Activated CD4-positive, alpha-beta T cell treated with anti-CD3 and anti-CD28 coated beads, Interleukin-2, amount 10 ng/mL, durations not matched to agents 24 days and 14 days (primary cell): Measurements from ENCODE around the gene CNNM2. TPM values are rescaled to one million over a fixed set of nuclear protein-coding genes. Genes with fewer than 3 reads are reported as not detected.

Source experiments
- DNase-seq: peaks from one replicate; pipeline ENCODE4 v3.0.0; 2022
- H3K27ac Mint-ChIP-seq: one replicate; pipeline ENCODE4 v1.8.0; 2022; ENCODE audit warnings: mild to moderate bottlenecking, mixed read lengths
- H3K27me3 Mint-ChIP-seq: one replicate; pipeline ENCODE4 v1.8.0; 2022; ENCODE audit warnings: mixed read lengths
- H3K36me3 Mint-ChIP-seq: one replicate; pipeline ENCODE4 v1.8.0; 2022; ENCODE audit warnings: low read depth, mild to moderate bottlenecking, mixed read lengths
- H3K4me1 Mint-ChIP-seq: one replicate; pipeline ENCODE4 v1.8.0; 2021; ENCODE audit warnings: mixed read lengths
- H3K4me3 Mint-ChIP-seq: one replicate; pipeline ENCODE4 v1.8.0; 2022; ENCODE audit warnings: mild to moderate bottlenecking, moderate library complexity, mixed read lengths
- H3K9me3 Mint-ChIP-seq: one replicate; pipeline ENCODE4 v1.8.0; 2021; ENCODE audit warnings: mixed read lengths
- intact Hi-C: fragments of 100-400 bp; cut with micrococcal nuclease; formaldehyde crosslinking; loops from one replicate; pipeline ENCODE4 v1.15.1; 2023
- total RNA-seq: library from RNA; stranded (reverse); gene quantifications from 2 replicates; pipeline ENCODE4 v1.2.3, GENCODE V29; 2022

The CNNM2 gene
- total RNA-seq, 1 donor from 2014 or later = 5.6 TPM

DNA sequence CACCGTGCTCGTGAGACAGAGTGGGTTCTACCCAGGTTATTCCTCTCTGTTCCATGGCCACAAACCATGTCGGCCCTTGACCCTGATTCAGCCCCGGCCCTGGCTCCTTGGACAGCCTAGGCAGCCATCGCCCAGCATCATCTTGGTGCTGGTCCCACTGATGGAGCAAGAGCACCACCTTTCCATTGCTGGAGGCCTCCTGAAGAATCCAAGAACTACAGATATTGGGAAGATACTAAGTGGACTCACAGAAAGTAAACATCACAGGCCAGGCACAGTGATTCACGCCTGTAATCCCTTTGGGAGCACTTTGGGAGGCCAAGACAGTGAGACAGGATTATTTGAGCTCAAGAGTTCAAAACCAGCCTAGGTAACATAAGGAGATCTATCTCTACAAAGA lies 149.9 kb downstream of the CNNM2 start:
- no peaks in the 10 kb centered on the region for H3K27me3 Mint-ChIP-seq
- H3K9me3 Mint-ChIP-seq = no peaks in the 10 kb centered on the region
- no peak overlapping the region for H3K27ac Mint-ChIP-seq
- intact Hi-C loops = no loop called here
- H3K4me3 Mint-ChIP-seq = no peak overlapping the region
- peaks cover 28% of the 10 kb centered on the region for H3K4me1 Mint-ChIP-seq
- peaks cover 2% of the 10 kb centered on the region for H3K36me3 Mint-ChIP-seq
- DNase-seq = no peak

DNA sequence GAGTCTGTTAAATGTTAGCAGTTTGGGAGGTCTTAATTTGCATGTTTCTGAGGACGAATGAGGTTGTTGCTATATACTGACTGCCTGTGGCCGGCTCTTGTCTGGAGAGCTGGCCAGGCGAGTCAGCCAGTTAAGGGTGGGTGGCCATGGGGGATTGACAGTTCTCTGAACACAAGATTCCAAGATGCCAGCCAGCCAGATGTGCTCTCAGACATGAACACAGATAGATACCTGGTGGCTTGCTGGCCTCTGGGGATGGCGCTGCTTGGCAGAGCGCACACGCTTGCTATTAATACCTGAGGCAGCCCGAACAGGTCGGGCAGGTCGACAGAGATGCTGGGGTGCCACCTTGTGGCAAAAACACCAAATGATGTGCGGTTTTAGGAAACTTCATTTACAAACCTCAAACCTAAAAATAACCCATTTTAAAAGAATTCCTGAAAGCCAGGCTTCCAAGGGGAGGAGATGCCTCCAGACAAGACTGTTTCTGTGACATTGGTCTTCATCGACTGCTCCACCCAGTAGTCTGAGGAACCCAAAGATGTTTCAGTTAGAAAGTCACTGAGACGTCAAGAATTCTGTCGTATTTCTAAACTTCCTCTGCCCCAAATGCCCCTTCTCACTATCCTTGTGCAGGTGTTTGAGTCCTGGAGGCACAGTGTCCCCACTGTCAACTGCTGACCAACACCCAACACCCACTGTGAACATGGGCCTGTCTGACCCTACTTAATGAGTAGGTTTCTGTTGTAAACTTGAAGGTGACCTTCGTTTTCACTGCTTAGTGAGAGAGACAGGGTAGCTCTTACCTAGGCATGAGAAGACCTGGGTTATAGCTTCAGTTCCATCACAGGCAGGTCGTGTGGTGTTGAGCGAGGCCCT lies 151.6 kb downstream of the CNNM2 start:
- no peaks in the 10 kb centered on the region for H3K9me3 Mint-ChIP-seq
- H3K4me3 Mint-ChIP-seq = peak overlapping the region; percentile 35
- H3K27ac Mint-ChIP-seq = peak overlapping the region; percentile 75
- intact Hi-C loops = loop anchor here (1.0 kb wide), 3 partner anchors 152 to 234 kb away; no protein-coding TSS in a partner anchor
- H3K27me3 Mint-ChIP-seq = no peaks in the 10 kb centered on the region
- peak; percentile 91 for DNase-seq
- peaks cover 2% of the 10 kb centered on the region for H3K36me3 Mint-ChIP-seq
- H3K4me1 Mint-ChIP-seq = peaks cover 28% of the 10 kb centered on the region

GRCh38 chr10:103072276-103072675 lies 154.2 kb downstream of the CNNM2 start:
- H3K27me3 Mint-ChIP-seq = no peaks in the 10 kb centered on the region
- peaks cover 3% of the 10 kb centered on the region for H3K36me3 Mint-ChIP-seq
- H3K4me1 Mint-ChIP-seq = peaks cover 28% of the 10 kb centered on the region
- H3K9me3 Mint-ChIP-seq = no peaks in the 10 kb centered on the region
- intact Hi-C loops = no loop called here
- H3K4me3 Mint-ChIP-seq = no peak overlapping the region
- no peak for DNase-seq
- H3K27ac Mint-ChIP-seq = no peak overlapping the region

GRCh38 chr10:103072891-103073290 lies 154.8 kb downstream of the CNNM2 start:
- Mint-ChIP-seq H3K27me3 (no peaks in the 10 kb centered on the region), H3K4me3 (no peak overlapping the region), H3K9me3 (no peaks in the 10 kb centered on the region), H3K36me3 (peaks cover 5% of the 10 kb centered on the region), H3K4me1 (peaks cover 28% of the 10 kb centered on the region), H3K27ac (peak overlapping the region; percentile 42)
- DNase-seq = no peak
- intact Hi-C loops = no loop called here

DNA sequence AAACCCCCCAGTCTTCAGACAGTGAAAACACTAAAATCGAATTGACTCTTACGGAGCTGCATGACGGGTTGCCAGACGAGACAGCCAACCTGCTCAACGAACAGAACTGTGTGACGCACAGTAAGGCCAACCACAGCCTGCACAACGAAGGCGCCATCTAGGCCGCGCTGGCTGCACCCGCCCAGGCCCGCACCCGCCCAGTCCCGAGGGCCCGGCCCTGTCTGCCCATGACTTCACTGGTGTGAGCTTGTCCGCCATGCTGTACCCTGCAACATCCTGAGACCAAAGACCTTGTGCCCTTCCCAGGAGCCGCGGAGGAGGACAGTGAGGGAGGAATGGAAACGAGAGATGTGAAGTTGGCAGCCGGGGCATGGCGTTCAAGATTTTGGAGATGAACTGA lies 158.9 kb downstream of the CNNM2 start:
- H3K4me3 Mint-ChIP-seq = no peak overlapping the region

DNA sequence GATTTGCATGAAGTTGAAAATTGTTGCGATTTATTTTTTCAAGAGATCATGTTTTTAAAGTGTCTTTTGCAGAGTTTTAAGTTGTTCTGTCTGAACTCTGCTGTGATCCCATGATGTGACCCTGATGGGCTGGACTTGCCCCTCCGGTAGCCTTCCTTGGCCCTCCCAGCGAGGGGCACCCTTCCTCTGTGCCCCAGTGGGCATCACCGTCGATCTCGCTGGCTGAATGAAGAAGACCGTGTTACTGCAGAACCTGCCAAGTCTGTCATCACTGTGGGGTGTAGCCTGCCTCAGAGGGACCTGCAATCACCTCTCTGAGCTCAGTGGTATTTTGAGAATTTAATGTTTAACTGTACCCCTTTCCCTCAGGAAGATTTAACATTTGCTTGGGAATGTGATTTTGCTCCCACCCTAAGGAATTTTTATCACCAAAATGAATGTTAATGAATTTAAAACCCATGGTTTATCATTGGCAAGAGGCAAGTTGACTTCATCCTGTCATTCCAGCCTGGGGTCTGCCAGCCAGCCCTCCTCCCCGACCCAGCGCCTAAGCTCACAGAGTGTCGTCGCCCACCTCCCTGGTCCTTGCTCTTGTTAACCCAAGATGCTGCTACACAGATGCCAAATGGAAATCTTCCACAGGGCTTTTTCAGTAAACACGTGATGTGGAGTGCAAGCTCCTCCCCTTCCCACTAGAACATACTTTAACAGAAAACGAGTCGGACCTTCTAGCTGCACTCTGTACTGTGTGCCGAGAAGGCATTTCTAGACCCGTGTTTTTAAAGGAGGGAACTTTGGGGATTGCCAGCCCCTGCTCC lies 159.6 kb downstream of the CNNM2 start:
- intact Hi-C loops = no loop called here
- Mint-ChIP-seq H3K9me3 (no peaks in the 10 kb centered on the region), H3K27ac (no peak overlapping the region), H3K4me3 (no peak overlapping the region), H3K27me3 (no peaks in the 10 kb centered on the region), H3K4me1 (no peaks in the 10 kb centered on the region), H3K36me3 (peaks cover 3% of the 10 kb centered on the region)
- DNase-seq = no peak

More for the DNA sequence above, 158.9 kb downstream of the CNNM2 start:
- DNase-seq = no peak
- Mint-ChIP-seq H3K27me3 (no peaks in the 10 kb centered on the region), H3K9me3 (no peaks in the 10 kb centered on the region), H3K4me1 (no peaks in the 10 kb centered on the region), H3K27ac (no peak overlapping the region), H3K36me3 (peaks cover 3% of the 10 kb centered on the region)
- intact Hi-C loops = no loop called here

GRCh38 chr10:103078309-103078615 lies 160.2 kb downstream of the CNNM2 start:
- H3K27ac Mint-ChIP-seq = no peak overlapping the region
- no peak overlapping the region for H3K4me3 Mint-ChIP-seq
- intact Hi-C loops = no loop called here
- no peaks in the 10 kb centered on the region for H3K9me3 Mint-ChIP-seq
- peaks cover 5% of the 10 kb centered on the region for H3K36me3 Mint-ChIP-seq
- DNase-seq = no peak
- no peaks in the 10 kb centered on the region for H3K4me1 Mint-ChIP-seq
- no peaks in the 10 kb centered on the region for H3K27me3 Mint-ChIP-seq

DNA sequence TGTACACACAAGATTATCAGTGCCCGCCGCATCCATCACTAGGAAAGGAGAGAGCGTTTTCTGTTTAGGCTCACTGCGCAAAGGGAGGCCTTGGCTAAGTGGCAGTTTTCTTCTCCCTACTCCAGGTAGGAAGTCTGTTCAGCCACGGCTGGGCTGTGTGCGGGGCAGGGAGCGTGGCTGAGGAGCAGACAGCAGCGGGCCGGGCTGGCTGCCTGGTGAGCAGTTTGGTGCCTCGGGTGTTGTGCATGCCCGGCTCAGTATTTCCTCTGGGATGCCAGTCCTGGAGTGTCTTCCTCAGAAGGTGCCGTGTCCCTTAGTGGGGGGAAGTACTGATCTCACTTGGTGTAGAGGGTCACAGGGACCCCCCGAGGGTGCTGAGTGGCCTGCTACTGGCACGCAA lies 160.6 kb downstream of the CNNM2 start:
- Mint-ChIP-seq H3K4me1 (no peaks in the 10 kb centered on the region), H3K36me3 (peaks cover 6% of the 10 kb centered on the region), H3K4me3 (no peak overlapping the region), H3K27ac (no peak overlapping the region), H3K9me3 (no peaks in the 10 kb centered on the region), H3K27me3 (no peaks in the 10 kb centered on the region)
- intact Hi-C loops = no loop called here
- DNase-seq = no peak

GRCh38 chr10:103079100-103079499 lies 161.0 kb downstream of the CNNM2 start:
- no peak for DNase-seq
- Mint-ChIP-seq H3K27ac (no peak overlapping the region), H3K9me3 (no peaks in the 10 kb centered on the region), H3K36me3 (peaks cover 8% of the 10 kb centered on the region), H3K4me1 (no peaks in the 10 kb centered on the region), H3K27me3 (no peaks in the 10 kb centered on the region), H3K4me3 (no peak overlapping the region)
- intact Hi-C loops = no loop called here

DNA sequence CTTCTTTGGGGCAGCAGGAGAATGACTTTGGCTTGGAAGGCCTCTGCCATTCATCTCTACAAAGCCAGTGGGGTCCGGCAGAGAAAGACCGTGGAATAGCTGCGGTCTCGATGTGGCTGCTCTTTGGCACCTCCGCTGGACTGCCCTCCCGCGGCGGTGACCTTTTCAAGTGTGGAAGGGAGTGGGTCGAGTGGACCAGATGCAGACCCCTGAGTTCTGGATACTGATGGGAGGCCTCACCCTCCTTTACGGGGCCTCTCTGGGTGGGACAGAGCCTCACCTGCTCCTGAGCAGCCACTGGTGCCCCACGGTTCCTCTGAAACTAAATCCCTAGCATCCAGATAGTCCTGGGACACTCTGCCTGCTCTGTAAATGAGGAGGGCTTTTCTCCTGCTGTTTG lies 161.9 kb downstream of the CNNM2 start:
- no peak for DNase-seq
- H3K36me3 Mint-ChIP-seq = peaks cover 10% of the 10 kb centered on the region
- no peaks in the 10 kb centered on the region for H3K9me3 Mint-ChIP-seq
- no peaks in the 10 kb centered on the region for H3K4me1 Mint-ChIP-seq
- intact Hi-C loops = no loop called here
- no peak overlapping the region for H3K27ac Mint-ChIP-seq
- no peaks in the 10 kb centered on the region for H3K27me3 Mint-ChIP-seq
- no peak overlapping the region for H3K4me3 Mint-ChIP-seq

DNA sequence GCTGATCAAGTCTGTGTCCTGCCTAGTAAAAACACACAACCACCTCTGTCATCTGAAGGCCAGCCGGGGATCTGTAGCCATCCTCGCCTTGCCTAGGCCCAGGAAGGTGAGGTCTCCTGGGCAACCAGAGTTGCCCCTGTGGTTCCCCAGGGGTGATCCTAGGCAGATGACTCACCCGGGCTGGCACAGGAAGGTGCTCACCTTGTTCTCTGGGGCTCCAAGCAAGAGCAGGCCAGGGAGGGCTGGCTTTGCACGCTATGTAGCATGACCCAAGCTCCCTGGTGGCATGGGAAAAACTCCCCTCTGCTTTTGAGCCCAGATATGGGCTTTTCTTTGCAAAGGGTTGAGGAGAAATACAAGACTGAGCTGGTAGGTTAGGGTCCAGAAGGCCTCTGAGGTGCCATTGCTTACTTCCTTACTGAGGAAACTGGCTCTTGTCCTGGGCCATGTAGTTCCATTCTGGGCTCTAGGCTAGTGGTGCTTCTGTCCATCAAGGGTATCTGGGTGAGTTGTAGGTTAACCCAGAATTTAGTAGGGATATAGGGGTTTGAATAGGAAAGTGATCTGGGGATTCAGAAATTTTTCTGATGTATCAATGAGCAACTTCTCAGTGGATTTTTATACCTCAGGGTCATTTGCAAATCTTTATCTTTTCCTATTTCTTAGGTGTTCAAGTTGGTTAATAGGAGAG lies 162.9 kb downstream of the CNNM2 start:
- Mint-ChIP-seq H3K4me1 (no peaks in the 10 kb centered on the region), H3K27me3 (no peaks in the 10 kb centered on the region), H3K9me3 (no peaks in the 10 kb centered on the region), H3K36me3 (peaks cover 18% of the 10 kb centered on the region), H3K4me3 (no peak overlapping the region), H3K27ac (no peak overlapping the region)
- no peak for DNase-seq
- intact Hi-C loops = no loop called here

DNA sequence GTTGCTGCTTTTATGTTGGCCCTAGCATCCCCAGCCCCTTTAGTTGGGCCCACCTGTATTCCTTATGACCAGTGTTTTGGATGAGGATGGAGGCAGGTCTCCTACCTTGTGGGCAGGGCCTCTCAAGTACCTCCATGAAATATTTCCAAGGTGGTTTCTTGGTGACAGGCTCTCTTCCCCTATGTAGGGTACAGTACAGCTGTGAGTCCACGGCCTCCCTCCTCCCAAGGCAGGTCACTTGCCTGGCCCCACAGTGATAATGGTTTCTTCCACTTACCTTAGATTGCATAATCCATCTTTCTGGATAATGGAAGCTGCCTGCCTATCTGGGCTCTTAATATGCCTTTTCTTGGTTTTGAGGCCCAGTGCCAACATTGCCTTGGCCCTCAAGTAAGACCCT lies 164.6 kb downstream of the CNNM2 start:
- Mint-ChIP-seq H3K4me3 (no peak overlapping the region), H3K27ac (no peak overlapping the region), H3K9me3 (no peaks in the 10 kb centered on the region), H3K4me1 (no peaks in the 10 kb centered on the region), H3K36me3 (peaks cover 22% of the 10 kb centered on the region), H3K27me3 (no peaks in the 10 kb centered on the region)
- DNase-seq = no peak
- intact Hi-C loops = no loop called here

DNA sequence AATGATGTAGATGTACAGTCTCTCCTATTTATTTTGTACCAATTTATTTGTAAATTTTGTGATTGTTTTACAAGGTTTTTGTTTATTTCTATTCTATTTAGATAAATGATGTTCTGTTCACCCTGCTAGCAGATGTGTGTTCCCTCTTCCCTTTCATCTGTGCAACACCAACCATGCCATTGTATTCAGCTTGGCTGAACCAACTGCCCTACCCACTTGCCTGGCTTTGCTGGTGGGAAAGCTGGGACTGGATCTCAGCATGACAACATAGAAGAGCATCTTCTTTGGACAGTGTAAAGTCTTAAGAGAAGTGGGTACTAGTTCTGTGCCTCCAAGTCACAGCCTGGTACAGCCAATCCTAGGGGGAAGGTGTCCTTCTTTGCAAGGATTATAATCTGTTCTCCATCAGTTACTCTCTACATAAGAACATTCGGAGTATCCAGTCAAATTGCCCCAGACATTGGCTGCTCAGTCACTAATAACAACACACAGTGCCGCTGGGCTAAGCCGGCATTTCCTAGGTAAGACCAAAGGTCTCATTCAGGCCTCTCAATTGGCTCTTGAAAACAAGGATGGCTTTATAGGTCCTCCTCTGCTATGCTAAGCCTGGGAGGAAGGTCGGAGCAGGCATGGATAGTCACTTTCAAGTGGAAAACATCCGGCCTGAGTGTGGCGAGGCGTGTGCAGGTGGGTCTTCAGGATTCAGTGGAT lies 165.3 kb downstream of the CNNM2 start:
- Mint-ChIP-seq H3K27ac (no peak overlapping the region), H3K4me3 (no peak overlapping the region), H3K9me3 (no peaks in the 10 kb centered on the region), H3K4me1 (no peaks in the 10 kb centered on the region), H3K36me3 (peaks cover 27% of the 10 kb centered on the region), H3K27me3 (no peaks in the 10 kb centered on the region)
- intact Hi-C loops = no loop called here
- no peak for DNase-seq
